ENCODE results near the gene KIF21A.

The KIF21A gene

DNA sequence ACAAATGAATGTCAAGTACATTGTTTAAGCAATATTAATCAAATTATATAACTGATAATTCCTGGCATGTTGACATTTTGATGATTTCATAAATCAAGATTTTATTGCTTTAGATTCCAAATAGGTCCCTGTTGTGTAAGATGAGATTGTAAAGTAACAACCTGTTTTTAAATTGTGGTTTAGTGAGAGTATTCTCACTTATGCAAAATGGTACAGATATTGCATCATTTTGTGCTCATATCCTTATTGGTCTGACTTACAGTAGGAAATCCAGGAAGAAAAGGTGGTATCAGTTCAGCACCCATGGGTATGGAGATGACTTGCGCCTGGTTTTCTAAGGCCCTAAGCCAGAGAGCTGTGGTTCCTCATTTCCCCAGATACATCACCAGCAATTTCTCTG is 165.5 kb downstream of the KIF21A start:
- DNase-seq (ENCODE audit: low read depth in 2 of 2): no peak

DNA sequence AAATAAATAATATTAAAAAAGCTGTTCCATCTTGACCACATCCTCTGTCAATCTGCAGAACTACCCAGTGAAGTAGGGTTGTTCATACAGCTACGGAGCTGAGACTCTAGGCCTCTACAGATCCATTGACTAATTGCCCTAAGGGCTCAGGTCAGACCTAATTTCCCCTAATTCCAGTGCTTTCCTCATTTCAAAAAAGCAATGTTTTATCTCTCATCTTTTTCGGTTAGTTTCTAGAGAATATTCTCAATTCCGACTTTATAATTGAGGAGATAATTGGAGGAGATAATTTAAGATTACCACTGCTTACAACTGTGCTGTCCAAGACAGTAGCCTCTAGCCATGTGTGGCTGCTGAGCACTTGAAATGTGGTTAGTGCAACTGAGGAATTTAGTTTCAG is 167.1 kb downstream of the KIF21A start:
- no peak for DNase-seq (ENCODE audit: low read depth in 2 of 2)

DNA sequence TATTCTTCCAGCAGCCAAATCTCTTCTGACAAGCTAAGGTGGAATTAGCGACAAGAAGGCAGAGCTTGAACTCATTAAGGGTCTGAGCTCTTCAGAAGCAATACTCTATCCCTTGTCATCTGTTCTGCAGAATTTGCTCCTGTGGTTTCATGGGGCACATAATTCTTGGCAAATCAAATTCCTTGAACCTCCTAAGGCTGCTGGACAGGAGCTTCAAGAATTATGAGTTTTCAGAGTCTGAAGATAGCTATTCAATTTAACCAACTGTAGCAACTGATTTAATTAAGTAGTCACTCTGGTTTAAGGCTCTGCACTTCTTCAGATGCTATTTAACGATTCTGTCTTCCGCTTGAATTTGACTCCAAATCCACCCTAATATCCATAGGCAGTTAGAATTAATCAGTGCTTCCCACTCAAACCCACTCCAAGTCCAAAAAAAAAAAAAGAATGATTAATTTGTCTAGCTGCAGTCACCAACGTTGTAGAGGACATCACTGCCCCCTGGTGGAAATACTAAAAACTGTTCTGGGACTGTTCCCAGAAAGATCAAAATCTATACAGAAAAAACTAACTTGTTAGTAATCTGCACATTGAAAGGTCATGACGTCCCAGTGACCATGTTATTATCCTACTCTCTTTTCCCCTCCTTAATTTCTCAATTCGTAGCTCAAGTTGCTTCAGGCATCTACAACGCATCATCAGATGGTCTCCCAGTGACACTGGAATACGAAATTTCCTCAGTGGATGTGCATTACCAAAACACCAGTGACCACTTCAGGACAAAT is 169.9 kb downstream of the KIF21A start:
- DNase-seq (ENCODE audit: low read depth in 2 of 2): no peak

DNA sequence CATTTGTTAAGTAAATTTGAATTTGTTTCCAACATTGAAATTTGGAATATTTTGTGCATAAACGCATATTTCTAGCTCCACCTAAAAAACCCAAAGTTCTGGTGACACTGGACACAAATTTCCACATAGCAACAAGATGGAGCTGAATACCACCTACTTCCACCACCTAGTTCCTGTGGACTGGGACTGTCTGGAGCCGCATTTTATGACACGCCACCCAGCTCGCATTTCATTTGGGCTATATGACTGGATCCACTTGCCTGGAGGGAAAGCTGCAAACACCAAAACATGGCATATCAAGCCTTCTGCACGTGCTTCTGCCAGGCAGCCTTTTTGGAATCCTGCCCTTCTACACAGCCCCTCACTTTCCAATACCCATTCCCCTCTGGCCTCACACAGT is 173.4 kb downstream of the KIF21A start:
- DNase-seq (ENCODE audit: low read depth in 2 of 2): no peak

DNA sequence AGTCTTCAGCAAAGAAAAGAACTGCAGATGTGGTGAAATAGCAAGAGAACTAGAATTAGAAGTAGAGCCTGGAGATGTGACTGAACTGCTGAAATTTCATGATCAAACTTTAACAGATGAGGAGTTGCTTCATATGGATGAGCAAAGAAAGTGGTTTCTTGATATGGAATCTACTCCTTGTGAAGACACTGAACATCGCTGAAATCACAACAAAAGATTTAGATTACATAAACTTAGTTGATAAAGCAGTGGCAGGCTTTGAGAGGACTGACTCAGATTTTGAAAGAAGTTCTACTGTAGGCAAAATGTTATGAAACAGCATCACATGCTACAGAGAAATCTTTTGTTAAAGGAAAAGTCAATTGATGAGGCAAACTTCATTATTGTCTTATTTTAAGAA is 175.0 kb downstream of the KIF21A start:
- no peak for DNase-seq (ENCODE audit: low read depth in 2 of 2)

DNA sequence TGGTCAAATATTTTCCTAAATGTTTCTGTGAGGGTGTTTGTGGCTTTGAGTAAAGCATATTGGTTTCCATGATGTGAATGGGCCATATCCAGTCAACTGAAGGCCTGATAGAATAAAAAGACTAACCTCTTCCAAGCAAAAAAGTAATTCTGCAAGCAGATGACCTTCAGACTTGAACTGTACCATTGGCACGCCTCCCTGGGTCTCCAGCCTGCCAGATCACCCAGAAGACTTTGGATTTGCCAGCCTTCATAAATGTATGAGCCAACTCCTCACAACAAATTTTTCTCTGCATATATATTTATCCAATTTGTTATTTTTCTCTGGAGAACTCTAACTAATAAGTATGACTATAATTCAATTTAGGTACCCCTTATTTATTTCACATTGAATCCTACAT is 190.3 kb downstream of the KIF21A start:
- DNase-seq (ENCODE audit: low read depth in 2 of 2): no peak

Measured in stimulated activated CD8-positive, alpha-beta memory T cell treated with anti-CD3 and anti-CD28 coated beads, Interleukin-7, amount 100 ng/mL, for 1 hour (primary cell).